ENCODE measurements around the gene RXRA. TPM values are rescaled to one million over a fixed set of nuclear protein-coding genes. Genes with fewer than 3 reads are reported as not detected.
A peak's percentile ranks its signal among the peaks of the same experiment; 100 is the strongest.

Gene RXRA

DNA sequence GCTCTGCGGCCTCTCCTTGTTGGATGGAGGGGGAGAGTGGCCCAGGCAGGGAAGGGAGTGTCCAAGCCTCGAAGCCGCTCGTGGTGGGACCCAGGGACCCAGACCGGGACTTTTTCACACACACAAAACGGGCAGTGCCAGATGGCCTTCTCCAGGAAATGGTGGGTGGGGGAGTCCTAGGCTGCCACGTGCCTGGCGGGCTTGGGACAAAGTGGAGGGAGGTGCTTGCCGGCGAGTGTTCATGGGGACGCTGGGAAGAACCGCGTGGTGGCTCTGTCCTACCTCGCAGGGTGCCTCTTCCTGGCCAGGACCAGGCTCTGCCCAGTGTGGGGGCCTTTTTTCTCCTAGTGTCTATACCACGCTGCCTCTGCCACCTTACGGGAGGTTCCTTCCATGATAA, 160.3 kb downstream of the RXRA start:
- Histone ChIP-seq H3K4me2 (ENCODE audit: insufficient read depth, low read length, poor library complexity, severe bottlenecking) (no peak overlapping the region), H3K79me1 (ENCODE audit: low read depth, low read length) (no peaks in the 10 kb centered on the region), H3K9ac (ENCODE audit: low read depth, low read length, poor library complexity) (peak overlapping the region; percentile 51), H3K9me3 (replicated peaks in 1 of 2; ENCODE audit: control insufficient read depth in 2 of 2, insufficient read depth in 1 of 2, low read depth in 1 of 2, low read length in 2 of 2) (no peaks in the 10 kb centered on the region), H3K4ac (ENCODE audit: low read length) (no peak overlapping the region), H3K27me3 (ENCODE audit: control insufficient read depth in 3 of 3, insufficient read depth in 3 of 3, low read depth in 1 of 3, low read length in 3 of 3) (peaks cover 0 to 52% (median 0%) of the 10 kb centered on the region in 3 experiments), H3K27ac (replicated peaks; ENCODE audit: low read length) (no peak overlapping the region), H3K18ac (ENCODE audit: low read length) (peak overlapping the region; percentile 46), H2BK15ac (ENCODE audit: low read length) (no peak overlapping the region), H3K14ac (ENCODE audit: low read length) (no peak overlapping the region), H3K36me3 (replicated peaks in 1 of 2; ENCODE audit: control insufficient read depth in 2 of 2, insufficient read depth in 2 of 2, low read length in 2 of 2) (no peaks in the 10 kb centered on the region), H2AFZ (ENCODE audit: low read length) (no peak overlapping the region), H2BK5ac (ENCODE audit: low read length) (no peak overlapping the region), H3K23ac (ENCODE audit: low read depth, low read length, poor library complexity) (peak overlapping the region; percentile 40), H3K4me3 (ENCODE audit: low read length in 2 of 2) (no peak overlapping the region), H4K91ac (ENCODE audit: low read depth, low read length, poor library complexity) (no peak overlapping the region), H4K8ac (ENCODE audit: low read depth, low read length) (no peak overlapping the region), H3K4me1 (ENCODE audit: control insufficient read depth in 2 of 2, insufficient read depth in 1 of 2, low read depth in 1 of 2, low read length in 2 of 2) (no peaks in the 10 kb centered on the region), H2BK120ac (ENCODE audit: low read depth, low read length) (no peak overlapping the region), H2AK5ac (ENCODE audit: low read depth, low read length) (peak overlapping the region; percentile 76), H2BK12ac (ENCODE audit: low read length) (no peak overlapping the region)
- no CpG with 5 or more reads among the region's 16 CpGs for WGBS, 2 donors (ENCODE audit: extremely low coverage in 2 of 2, insufficient read length in 2 of 2, insufficient replicate concordance in 1 of 2)
- DNase-seq (ENCODE audit: low spot score), result no peak

Small RNA genes lying within 50 kb of the gene (small RNA-seq; reads per million reads assigned to genes)
- not detected for gene MIR4669 (ENCODE audit: insufficient read depth)

Measured in neuronal stem cell (in vitro differentiated cells).